Measurements from ENCODE around the gene WDR83.
"Not testable (repeated sequence)": the region's sequence is repeated elsewhere in the genome, so short reads cannot be mapped to it uniquely, and the experiment has no call there.

Gene WDR83

DNA sequence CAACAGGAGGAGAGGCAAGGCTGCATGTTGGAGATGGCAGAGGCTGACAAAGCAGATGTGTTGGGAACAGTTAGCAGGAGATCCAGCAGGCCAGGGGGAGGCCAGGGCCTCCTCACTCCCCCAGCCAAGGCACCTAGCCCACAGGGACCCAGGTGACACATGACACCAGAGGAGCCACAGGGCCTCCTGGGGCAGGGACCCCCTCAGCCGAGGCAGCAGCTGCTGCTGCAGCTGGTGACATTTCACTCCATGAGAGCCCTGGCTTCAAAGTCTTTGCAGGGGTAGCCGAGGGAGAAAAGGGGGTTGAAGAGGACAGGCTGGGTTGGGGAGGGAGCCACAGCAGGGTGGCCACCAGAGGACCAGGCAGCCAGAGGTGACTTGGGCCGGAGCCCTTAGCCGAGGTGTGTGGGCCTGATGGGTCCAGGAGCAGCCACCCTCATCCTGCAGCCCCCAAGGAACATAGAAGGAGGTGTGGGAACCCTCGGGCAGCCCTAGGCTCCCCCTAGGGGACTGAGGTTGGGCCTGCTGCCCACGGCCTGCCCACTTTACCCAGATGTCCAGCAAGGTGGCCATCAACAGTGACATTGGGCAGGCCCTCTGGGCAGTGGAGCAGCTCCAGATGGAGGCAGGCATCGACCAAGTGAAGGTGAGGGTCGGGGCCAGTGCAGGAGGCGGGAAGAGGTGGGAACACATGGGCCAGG lies 21.0 kb downstream of the WDR83 start, which contains the start of gene GNG14:
Gene GNG14 (plus strand): TSS at position 503 of the 701 bp plus-strand sequence. CDS start 51 bp downstream, at position 554.
- DNase-seq, result no peak

DNA sequence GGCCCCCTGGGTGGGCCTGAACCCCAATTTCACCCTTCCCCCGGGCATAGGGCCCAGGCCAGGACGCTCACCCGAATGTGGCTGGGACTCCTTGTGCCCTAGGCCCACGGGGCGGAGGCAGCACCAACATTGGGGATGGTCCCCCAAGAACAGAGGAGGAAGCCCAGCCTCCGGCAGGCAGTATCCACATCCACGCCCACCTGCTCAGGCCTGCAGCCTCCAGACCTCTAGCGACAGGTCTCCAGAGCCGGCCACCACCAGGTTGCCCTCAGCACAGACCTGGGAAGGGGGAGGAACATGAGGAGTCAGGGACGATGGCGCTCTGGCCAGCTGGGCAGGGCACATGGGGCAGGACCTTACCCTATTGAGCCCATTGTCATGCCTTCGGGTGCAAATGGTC lies 22.4 kb downstream of the WDR83 start:
- DNase-seq, result no peak

- DNase-seq, result no peak
These were observed 23.1 kb downstream of the WDR83 start for GRCh38 chr19:12689581-12690216.

GRCh38 chr19:12692960-12693359 lies 26.4 kb downstream of the WDR83 start:
- DNase-seq, result no peak

GRCh38 chr19:12694641-12695040 lies 28.0 kb downstream of the WDR83 start:
- DNase-seq, result no peak

- DNase-seq, result no peak
These were observed 28.5 kb downstream of the WDR83 start for GRCh38 chr19:12695096-12695495.

DNA sequence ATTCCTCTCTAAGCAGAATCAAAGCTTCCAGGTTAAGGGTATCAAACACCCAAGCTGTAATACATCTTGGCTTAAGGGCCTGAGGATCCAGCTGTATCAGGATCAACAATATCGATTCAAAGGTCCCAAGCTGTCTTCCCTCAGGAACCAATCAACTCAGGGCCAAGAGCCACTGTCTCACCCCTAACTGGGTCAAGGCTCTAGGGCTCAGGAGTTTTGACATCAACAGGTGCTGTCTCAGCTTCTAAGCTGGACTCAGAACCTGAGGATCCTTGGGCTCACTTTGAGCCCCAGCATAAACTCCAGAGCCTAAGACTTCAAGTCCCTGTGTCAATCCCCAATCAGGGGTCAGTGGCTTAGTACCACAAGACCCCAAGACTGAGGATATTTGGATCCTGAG lies 28.9 kb downstream of the WDR83 start:
- DNase-seq, result no peak

GRCh38 chr19:12695997-12696365 lies 29.4 kb downstream of the WDR83 start:
- DNase-seq, result peak in 1 of 2 donors; percentile 27

- peak; percentile 91 to 97 for DNase-seq
These were observed 30.0 kb downstream of the WDR83 start, which contains the start of gene FBXW9 for GRCh38 chr19:12696366-12697335. Gene FBXW9, minus strand, starts transcription at chr19:12696631. Its CDS starts 50 bp downstream, at chr19:12696581.

DNA sequence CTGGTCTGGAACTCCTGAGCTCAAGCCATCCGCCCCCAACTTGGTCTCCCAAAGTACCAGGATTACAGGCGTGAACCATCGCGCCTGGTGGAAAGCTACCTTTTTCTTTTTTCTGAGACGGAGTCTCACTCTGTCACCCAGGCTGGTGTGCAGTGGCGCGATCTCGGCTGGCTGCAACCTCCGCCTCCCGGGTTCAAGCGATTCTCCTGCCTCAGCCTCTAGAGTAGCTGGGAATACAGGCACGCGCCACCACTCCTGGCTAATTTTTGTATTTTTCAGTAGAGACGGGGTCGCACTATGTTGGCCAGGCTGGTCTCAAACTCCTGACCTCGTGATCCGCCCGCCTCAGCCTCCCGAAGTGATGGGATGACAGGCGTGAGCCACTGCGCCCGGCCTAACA lies 30.8 kb downstream of the WDR83 start:
- DNase-seq, result not testable (repeated sequence)

DNA sequence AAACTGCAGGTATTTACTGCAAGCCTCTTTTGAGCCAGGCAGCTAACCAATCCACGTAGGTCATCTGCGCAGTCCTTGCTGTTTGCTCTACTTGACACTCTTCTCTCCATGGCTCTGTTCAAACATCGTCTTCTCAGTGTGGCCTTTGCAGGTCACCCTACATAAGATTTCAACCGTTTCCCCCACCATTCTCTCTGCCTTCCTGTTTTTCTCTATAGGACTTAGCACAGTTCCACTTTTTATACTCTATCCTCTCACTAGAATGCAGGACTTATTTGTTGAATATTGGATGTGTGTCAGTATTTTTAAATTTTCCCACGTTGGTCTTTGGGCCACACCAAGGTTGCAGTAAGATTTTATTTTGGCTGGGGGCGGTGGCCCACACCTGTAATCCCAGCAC lies 31.5 kb downstream of the WDR83 start:
- DNase-seq, result no peak

DNA sequence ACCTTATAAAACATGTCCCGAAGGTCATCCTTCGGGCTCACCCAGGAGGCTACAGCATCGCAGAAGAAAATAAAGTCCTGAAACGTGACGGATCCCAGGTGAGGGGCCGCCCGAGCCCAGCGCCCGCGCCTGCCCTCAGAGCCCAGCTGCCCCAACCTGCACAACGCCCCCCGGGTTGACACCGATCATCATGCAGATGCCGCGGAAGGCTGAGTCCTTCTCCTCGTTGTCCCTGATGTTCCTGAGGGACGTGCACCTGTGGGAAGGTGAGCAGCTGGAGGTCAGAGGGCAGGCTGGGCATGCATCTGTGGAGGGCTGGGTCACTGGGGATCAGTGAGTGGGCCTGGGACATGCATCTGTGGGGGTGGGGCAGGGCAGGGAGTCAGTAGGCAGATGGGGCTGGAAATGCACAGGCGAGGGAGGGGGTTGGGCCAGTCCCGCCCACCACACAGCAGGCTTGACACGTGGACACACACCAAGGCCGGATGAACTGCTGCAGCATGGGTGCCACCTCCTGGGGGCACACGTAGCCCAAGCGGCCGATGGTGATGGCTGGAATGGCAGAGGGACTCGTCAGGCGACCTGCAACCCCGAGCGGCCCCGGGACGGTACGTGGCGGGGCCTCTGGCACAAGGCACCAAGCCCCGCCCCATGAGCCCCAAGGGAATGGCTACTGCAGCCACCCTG lies 35.1 kb downstream of the WDR83 start:
- no peak for DNase-seq

DNA sequence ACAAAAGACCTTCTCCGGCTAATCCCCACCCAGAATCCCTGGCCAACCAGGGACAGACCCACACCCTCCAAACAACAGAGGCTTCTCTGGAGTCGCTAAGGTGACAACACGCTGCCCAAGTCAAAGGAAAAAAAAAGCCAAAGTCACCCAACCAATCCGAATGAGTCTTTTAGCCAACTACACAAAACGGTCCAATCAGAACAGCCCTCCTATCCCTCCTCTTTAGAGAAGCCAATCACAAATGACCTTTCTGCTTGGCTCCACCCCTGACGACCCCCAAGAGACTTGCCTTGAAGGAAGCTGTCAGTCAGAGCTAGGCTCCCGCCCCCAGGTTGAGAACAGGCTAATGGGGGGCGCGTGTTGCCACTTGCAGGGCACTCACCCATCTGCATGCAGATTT lies 36.4 kb downstream of the WDR83 start:
- no peak for DNase-seq

- no peak for DNase-seq
These were observed 38.6 kb downstream of the WDR83 start for GRCh38 chr19:12705169-12705568.

DNA sequence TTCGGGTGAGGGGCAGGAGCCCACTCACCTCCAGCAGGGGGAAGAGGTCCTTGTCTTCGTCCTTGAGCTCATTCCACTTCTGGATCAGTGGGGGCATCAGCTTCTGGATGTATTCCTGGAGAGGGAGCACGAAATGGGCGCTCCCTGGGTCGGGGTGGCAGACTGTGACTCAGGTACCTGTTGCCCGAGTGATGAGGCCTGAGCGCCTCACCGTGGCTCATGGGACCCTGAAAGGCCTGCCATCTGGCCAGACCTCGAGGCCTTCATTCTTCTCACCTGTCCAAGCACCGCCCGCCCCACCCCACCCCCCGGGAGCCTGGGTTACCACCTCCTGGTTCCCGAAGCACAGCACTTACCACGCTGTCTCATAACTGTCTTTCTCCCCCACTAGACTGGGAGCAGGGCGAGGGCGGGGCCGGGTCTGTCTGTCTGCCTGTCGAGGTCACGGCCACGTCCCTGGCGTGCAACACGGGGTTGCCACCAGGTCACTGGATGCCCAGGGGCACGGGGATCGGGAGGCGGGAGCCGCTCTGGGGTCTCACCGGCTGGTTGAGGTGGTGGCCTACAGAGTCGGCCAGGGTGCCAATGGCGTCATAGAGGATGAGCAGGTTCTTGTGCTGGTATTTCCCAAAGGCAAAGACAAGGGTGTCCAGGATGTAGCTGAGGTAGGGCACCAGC lies 39.2 kb downstream of the WDR83 start:
- no peak for DNase-seq

GRCh38 chr19:12706332-12706718 lies 39.7 kb downstream of the WDR83 start:
- DNase-seq, result no peak

- DNase-seq, result no peak
These were observed 42.0 kb downstream of the WDR83 start for GRCh38 chr19:12708641-12709040.

GRCh38 chr19:12711187-12711586 lies 44.6 kb downstream of the WDR83 start:
- no peak for DNase-seq

DNA sequence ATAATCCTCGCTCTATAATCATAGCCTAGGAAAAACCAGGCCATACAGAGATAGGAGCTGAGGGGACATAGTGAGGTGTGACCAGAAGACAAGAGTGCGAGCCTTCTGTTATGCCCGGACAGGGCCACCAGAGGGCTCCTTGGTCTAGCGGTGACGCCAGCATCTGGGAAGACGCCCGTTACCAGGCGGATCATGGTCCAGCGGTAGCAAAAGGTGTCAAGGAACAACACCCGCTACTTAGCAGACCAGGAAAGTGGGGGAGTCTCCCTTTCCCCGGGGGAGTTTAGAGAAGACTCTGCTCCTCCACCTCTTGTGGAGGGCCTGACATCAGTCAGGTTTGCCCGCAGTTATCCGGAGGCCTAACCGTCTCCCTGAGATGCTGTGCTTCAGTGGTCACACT lies 45.5 kb downstream of the WDR83 start:
- DNase-seq, result not testable (repeated sequence)

GRCh38 chr19:12713304-12713703 lies 46.7 kb downstream of the WDR83 start:
- DNase-seq, result not testable (repeated sequence)

- DNase-seq, result no peak
These were observed 48.5 kb downstream of the WDR83 start for GRCh38 chr19:12715102-12715501.

DNA sequence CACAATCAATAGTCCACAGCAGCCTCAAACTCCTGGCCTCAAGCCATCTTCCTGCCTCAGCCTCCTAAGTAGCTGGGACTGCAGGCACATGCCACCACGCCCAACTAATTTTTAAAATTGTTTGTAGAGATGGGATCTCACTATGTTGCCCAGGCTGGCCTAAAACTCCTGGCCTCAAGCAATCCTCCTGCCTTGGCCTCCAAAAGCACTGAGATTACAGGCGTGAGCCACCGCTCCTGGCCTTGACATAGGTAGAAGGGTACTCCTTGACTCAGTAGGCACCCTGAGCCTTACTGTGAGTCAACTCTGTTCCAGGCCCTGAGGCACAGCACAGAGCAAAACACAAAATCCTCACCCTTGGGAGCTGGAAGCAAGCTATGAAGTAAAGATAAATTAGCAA lies 49.3 kb downstream of the WDR83 start:
- no peak for DNase-seq

Data from activated CD4-positive, alpha-beta T cell treated with anti-CD3 and anti-CD28 coated beads for 4 hours (primary cell).